GM19438 (cell line): ENCODE data around the gene RABGGTB.
"Not testable (repeated sequence)": the region's sequence is repeated elsewhere in the genome, so short reads cannot be mapped to it uniquely, and the experiment has no call there.

Source experiments
- ATAC-seq: cut with Tn5 transposase; IDR thresholded peaks from one replicate; pipeline ENCODE4 v1.9.1; 2021; ENCODE audit warnings: low read depth; ENCODE audit not compliant: unreplicated experiment

RABGGTB gene

DNA sequence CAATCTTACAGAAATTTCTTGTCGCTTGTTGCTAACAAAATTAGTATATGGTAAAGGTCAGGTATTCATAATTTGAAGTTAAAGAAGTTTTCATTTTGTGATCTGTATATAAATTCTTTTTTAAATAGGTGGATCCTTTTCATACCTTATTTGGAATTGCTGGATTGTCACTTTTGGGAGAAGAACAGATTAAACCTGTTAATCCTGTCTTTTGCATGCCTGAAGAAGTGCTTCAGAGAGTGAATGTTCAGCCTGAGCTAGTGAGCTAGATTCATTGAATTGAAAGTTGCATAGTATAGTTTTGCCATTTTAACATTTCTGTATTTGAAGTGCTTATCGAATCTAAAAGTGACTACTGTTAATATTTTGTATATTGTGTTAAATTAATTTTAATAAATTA lies 8.3 kb downstream of the RABGGTB start:
- ATAC-seq: no peak

DNA sequence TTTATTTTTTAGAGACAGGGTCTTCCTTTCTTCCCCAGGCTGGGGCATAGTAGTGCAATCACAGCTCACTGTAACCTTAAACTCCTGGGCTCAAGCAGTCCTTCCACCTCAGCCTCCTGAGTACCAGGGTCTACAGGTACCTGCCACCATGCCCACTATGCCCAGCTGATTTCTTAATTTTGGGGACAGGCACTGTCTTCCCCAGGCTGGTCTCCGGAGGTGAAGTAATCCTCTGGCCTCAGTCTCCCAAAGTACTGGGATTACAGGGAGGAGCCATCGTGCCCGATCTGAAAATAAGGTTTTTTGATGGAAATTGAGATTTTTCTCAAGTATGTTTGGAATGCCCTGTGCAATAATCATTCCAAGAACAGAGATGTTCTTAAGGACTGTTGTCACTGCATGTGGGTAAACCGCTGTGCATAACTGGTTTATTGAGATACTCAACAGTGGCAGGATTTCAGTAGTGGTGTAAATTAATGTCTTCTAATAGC lies 9.7 kb downstream of the RABGGTB start:
- ATAC-seq: no peak

DNA sequence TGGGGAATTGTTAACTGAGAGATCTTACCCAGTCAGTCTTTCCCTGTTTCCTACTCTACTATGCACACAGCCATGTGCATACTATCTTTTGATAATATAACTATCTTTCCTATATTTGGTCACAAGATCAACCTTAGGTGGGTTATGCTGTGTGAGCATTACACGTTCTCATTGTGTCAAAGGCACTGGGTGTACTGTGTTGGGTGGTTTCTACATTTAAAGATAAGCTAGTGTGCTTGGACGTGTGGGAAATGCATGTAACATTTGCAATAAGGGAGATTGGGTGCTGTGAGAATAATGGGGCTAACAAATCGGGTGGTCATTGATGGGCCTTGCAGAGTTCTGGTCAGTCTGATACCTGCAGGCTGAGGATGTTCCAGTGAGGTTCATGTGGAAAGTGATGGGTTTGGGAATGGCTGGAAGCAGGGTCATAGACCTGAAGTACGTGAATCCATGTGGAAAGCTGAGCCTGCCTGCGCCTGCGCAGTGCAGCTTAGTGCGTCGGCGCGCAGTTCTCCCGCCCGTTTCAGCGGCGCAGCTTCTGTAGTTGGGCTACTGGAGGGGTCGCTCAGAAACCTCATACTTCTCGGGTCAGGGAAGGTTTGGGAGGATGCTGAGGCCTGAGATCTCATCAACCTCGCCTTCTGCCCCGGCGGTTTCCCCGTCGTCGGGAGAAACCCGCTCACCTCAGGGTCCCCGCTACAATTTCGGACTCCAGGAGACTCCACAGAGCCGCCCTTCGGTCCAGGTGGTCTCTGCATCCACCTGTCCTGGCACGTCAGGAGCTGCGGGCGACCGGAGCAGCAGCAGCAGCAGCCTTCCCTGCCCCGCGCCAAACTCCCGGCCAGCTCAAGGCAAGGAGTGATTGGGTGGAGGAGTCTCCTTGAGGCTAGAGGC lies 10.6 kb downstream of the RABGGTB start, which contains the start of gene MSH4:
Gene MSH4, plus strand, starts transcription at position 507 of the 897 bp plus-strand sequence. Its CDS starts 104 bp downstream, at position 611.
- ATAC-seq: no peak

GRCh38 chr1:75797273-75797588 lies 11.2 kb downstream of the RABGGTB start:
- no peak for ATAC-seq

DNA sequence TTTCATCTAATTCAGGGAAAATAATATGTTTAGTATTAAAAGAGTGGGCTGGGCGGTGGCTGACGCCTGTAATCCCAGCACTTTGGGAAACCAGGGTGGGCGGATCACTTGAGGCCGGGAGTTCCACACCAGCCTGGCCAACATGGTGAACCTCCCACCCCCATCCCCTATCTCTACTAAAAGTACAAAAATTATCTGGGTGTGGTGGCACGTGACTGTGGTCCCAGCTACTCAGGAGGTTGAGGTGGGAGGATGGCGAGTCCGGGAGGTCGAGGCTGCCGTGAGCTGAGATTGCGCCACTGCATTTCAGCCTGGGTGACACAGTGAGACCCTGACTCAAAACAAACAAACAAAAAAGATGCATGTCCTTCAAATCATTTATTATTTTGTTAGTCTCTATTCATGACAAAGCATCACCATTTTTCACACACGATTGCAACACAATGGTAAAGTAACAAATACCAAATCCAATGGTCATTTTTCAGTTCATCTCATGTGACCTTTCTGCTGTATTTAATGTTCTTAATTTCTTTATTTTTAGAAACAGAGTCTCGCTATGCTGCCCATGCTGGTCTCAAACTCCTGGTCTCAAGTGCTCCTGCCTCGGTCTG lies 11.7 kb downstream of the RABGGTB start:
- ATAC-seq: no peak

- not testable (repeated sequence) for ATAC-seq
Measured at GRCh38 chr1:75801480-75801879, 15.4 kb downstream of the RABGGTB start.

GRCh38 chr1:75808921-75809320 lies 22.9 kb downstream of the RABGGTB start:
- ATAC-seq: no peak

- ATAC-seq: not testable (repeated sequence)
Measured at GRCh38 chr1:75810113-75810512, 24.1 kb downstream of the RABGGTB start.

GRCh38 chr1:75811211-75811981 lies 25.3 kb downstream of the RABGGTB start:
- ATAC-seq: no peak

DNA sequence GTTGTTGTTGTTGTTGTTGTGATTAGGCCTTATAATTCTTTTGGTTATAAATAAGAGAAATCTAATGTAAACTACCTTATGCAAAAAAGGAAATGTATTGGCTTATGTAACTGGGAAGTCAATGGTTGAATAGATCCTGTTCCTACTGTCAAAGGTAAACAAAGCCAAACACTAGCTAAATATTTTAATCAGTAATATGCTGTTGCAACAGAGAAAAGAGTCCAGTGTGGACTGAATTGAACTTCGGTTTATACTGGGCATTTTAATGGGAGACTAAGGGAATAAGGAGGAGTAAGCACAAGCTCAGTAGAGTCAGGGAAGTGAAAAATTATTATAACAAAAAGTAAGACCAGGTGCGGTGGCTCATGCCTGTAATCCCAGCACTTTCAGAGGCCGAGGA lies 26.0 kb downstream of the RABGGTB start:
- ATAC-seq: no peak

- ATAC-seq: not testable (repeated sequence)
Measured at GRCh38 chr1:75823596-75823995, 37.5 kb downstream of the RABGGTB start.

DNA sequence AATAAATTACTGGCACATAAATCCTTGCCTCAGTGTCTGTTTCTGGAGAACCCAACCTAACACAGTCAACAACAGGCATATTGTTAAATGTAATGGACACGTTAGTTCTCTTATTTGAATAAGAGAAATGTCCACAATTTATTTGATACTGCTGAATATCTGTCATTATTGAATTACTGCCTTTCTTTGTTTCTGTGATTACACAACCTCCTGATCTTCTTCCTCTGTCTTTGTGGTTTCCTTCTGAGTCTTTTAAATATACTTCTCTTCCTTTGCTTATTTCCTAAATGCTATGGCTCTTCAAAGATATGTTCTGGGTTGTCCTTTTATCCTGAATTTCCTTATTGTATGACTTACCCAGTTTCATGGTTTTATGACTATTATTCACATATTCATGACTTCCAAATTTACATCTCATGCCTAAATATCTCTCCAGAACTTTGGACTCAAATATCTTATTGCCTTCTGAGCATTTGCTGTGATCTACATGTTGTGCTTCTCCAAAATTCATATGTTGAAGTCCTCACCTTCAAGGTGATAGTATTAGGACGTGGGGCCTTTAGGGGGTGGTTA lies 50.6 kb downstream of the RABGGTB start:
- ATAC-seq: no peak

GRCh38 chr1:75838079-75838478 lies 52.0 kb downstream of the RABGGTB start:
- ATAC-seq: no peak

GRCh38 chr1:75841421-75841820 lies 55.4 kb downstream of the RABGGTB start:
- no peak for ATAC-seq
